Liver (tissue), 9 donors: ENCODE measurements around the gene TMEM200A. TPM values are rescaled to one million over a fixed set of nuclear protein-coding genes. Genes with fewer than 3 reads are reported as not detected.
A peak's percentile ranks its signal among the peaks of the same experiment; 100 is the strongest.

Source experiments
- DNase-seq: peaks from one replicate; pipeline ENCODE4 v3.0.0-alpha.2; 2017; ENCODE audit warnings: low spot score
- H3K27ac ChIP-seq, 2 donors: one replicate each; pipeline ENCODE4 v1.7.0; 2013; ENCODE audit warnings: inconsistent platforms in 2 of 2, low read length in 2 of 2, control low read depth in 1 of 2, low read depth in 1 of 2, mild to moderate bottlenecking in 1 of 2
- H3K27me3 ChIP-seq, 4 donors: one replicate each; pipeline versions ENCODE4 v1.6.1 to v1.7.0; 2013; ENCODE audit warnings: low read length in 3 of 4, inconsistent platforms in 1 of 4, mild to moderate bottlenecking in 1 of 4, moderate library complexity in 1 of 4; ENCODE audit not compliant: control insufficient read depth in 4 of 4, insufficient read depth in 4 of 4
- H3K36me3 ChIP-seq, 4 donors: one replicate each; pipeline versions ENCODE4 v1.6.1 to v1.7.0; 2013; ENCODE audit warnings: low read length in 3 of 4, mild to moderate bottlenecking in 3 of 4, low read depth in 1 of 4, moderate library complexity in 1 of 4; ENCODE audit not compliant: control insufficient read depth in 4 of 4, insufficient read depth in 3 of 4
- H3K4me1 ChIP-seq, 4 donors: one replicate each; pipeline versions ENCODE4 v1.6.1 to v1.7.0; 2013; ENCODE audit warnings: low read length in 3 of 4, mild to moderate bottlenecking in 3 of 4, moderate library complexity in 1 of 4; ENCODE audit not compliant: control insufficient read depth in 4 of 4, insufficient read depth in 4 of 4
- H3K4me3 ChIP-seq, 3 donors: one replicate each; pipeline versions ENCODE4 v1.6.1 to v1.7.0; 2013; ENCODE audit warnings: low read length in 3 of 3, control low read depth in 1 of 3, low read depth in 1 of 3, mild to moderate bottlenecking in 1 of 3
- H3K9ac ChIP-seq, 2 donors: one replicate each; pipeline ENCODE4 v1.7.0; 2013; ENCODE audit warnings: low read length in 2 of 2, mild to moderate bottlenecking in 2 of 2, moderate library complexity in 2 of 2, control low read depth in 1 of 2, low read depth in 1 of 2
- H3K9me3 ChIP-seq, 4 donors: one replicate each; pipeline versions ENCODE4 v1.6.1 to v1.7.0; 2013; ENCODE audit warnings: low read length in 3 of 4; ENCODE audit not compliant: control insufficient read depth in 4 of 4
- ATF3 ChIP-seq: IDR thresholded peaks from 2 replicates; pipeline ENCODE4 v1.6.1; 2016; ENCODE audit warnings: antibody characterized with exemption
- CTCF ChIP-seq: fragments of 150-350 bp; IDR thresholded peaks from 2 replicates; pipeline ENCODE4 v1.5.1; 2017; ENCODE audit warnings: improper control_type of control experiment, low read depth, low read length; ENCODE audit not compliant: missing input control
- EGR1 ChIP-seq, 2 donors: IDR thresholded peaks; 2 replicates each; pipeline ENCODE4 v1.6.1; 2016 to 2018; ENCODE audit warnings: antibody characterized with exemption in 2 of 2, low read depth in 2 of 2
- FOXA1 ChIP-seq: IDR thresholded peaks from 2 replicates; pipeline ENCODE4 v1.6.1; 2016; ENCODE audit warnings: antibody characterized with exemption
- GABPA ChIP-seq, 2 donors: IDR thresholded peaks in 1 of 2; conservative IDR thresholded peaks in 1 of 2; 2 replicates each; pipeline ENCODE4 v1.6.1; 2016; ENCODE audit warnings: antibody characterized with exemption in 2 of 2, mild to moderate bottlenecking in 1 of 2, moderate library complexity in 1 of 2
- HNF4A ChIP-seq, 2 donors: conservative IDR thresholded peaks; 2 replicates each; pipeline ENCODE4 v1.6.1; 2016; ENCODE audit warnings: antibody characterized with exemption in 2 of 2, mild to moderate bottlenecking in 2 of 2
- MAX ChIP-seq: IDR thresholded peaks from 2 replicates; pipeline ENCODE4 v1.6.1; 2016; ENCODE audit warnings: antibody characterized with exemption
- REST ChIP-seq: IDR thresholded peaks from 2 replicates; pipeline ENCODE4 v1.6.1; 2016; ENCODE audit warnings: antibody characterized with exemption, mild to moderate bottlenecking
- SP1 ChIP-seq: IDR thresholded peaks from 2 replicates; pipeline ENCODE4 v1.6.1; 2018; ENCODE audit warnings: antibody characterized with exemption, mild to moderate bottlenecking
- TAF1 ChIP-seq: conservative IDR thresholded peaks from 2 replicates; pipeline ENCODE4 v1.6.1; 2016; ENCODE audit warnings: antibody characterized with exemption, mild to moderate bottlenecking
- YY1 ChIP-seq: IDR thresholded peaks from 2 replicates; pipeline ENCODE4 v1.6.1; 2016; ENCODE audit warnings: antibody characterized with exemption, mild to moderate bottlenecking
- WGBS: extraction: QIAGEN DNeasy Blood & Tissue Kit; methylation state at CpG from one replicate; pipeline ENCODE4 v1.1.7; 2013; 5-methylcytosine and 5-hydroxymethylcytosine counted together
- polyA plus RNA-seq, 2 donors: library from polyadenylated mRNA; stranded (reverse) in 1 of 2; unstranded in 1 of 2; fragments of 200-250 nt in 1 of 2; fragments of >200 nt in 1 of 2; fragmentation: Nextera tagmentation in 1 of 2; extraction: Ambion mirVana in 1 of 2; gene quantifications; one replicate each; pipeline versions ENCODE4 v1.2.1 to v1.2.3, GENCODE V29; 2013 to 2015
- total RNA-seq, 2 donors: library from RNA; depleted of rRNA; stranded (reverse); fragments of >200 nt; gene quantifications; one replicate each; pipeline ENCODE4 v1.2.3, GENCODE V29; 2014
- donor health status: healthy.
- donor health status: healthy.
- donor health status: healthy.
- donor health status: healthy.
- donor health status: healthy.

TMEM200A gene
- total and polyA plus RNA-seq, 4 donors: 0.08 to 0.33 (median 0.09) TPM

GRCh38 chr6:130366107-130367005 is 539 bp downstream of the TMEM200A start:
- H3K36me3 ChIP-seq: no peaks in the 10 kb centered on the region

More at GRCh38 chr6:130366107-130367005, 539 bp downstream of the TMEM200A start:
- no peak for DNase-seq
- Histone ChIP-seq H3K4me3 (peak overlapping the region in 2 of 3 donors; percentile 52 to 59), H3K27me3 (peaks cover 0 to 18% (median 2%) of the 10 kb centered on the region in 4 donors), H3K9me3 (no peaks in the 10 kb centered on the region), H3K4me1 (peaks cover 8 to 15% (median 11%) of the 10 kb centered on the region in 4 donors), H3K27ac (no peak overlapping the region), H3K9ac (no peak overlapping the region)
- 4% methylated on average over 65 of the region's 65 CpGs for WGBS
- no peak for TF ChIP-seq MAX
- TF ChIP-seq YY1: no peak
- no peak for TF ChIP-seq SP1
- no peak for TF ChIP-seq FOXA1
- TF ChIP-seq REST: no peak
- no peak for TF ChIP-seq CTCF
- no peak for TF ChIP-seq EGR1 (IDR thresholded peaks at IDR 0.05; ENCODE audit: low read depth in 2 of 2)
- no peak for TF ChIP-seq TAF1
- TF ChIP-seq ATF3: no peak
- no peak for TF ChIP-seq HNF4A (conservative IDR thresholded peaks at IDR 0.05)
- TF ChIP-seq GABPA (IDR thresholded peaks at IDR 0.05 in 1 of 2, conservative IDR thresholded peaks at IDR 0.05 in 1 of 2): no peak
